ENCODE measurements around the gene CABYR.

GRCh38 chr18:24138409-24138788 is 463 bp upstream of the CABYR start:
- TF ChIP-seq POLR2A (IDR thresholded peaks at IDR 0.05) (no peak), CTCF (IDR thresholded peaks at IDR 0.05 in 8 of 11, conservative IDR thresholded peaks at IDR 0.05 in 3 of 11) (no peak), POLR2AphosphoS5 (IDR thresholded peaks at IDR 0.05) (no peak)
